ENCODE data around the gene SKIC3.

Gene SKIC3

GRCh38 chr5:95520206-95520605 lies 34.6 kb downstream of the SKIC3 start:
- TF ChIP-seq CTCF (IDR thresholded peaks at IDR 0.05; ENCODE audit: low read length, missing control alignments), result no peak
- no peak overlapping the region for H3K4me3 ChIP-seq (replicated peaks; ENCODE audit: low read depth, low read length)
- no peak for DNase-seq (ENCODE audit: low read depth)

- no peak for DNase-seq (ENCODE audit: low read depth)
- no peak overlapping the region for H3K4me3 ChIP-seq (replicated peaks; ENCODE audit: low read depth, low read length)
- no peak for TF ChIP-seq CTCF (IDR thresholded peaks at IDR 0.05; ENCODE audit: low read length, missing control alignments)
Observed at GRCh38 chr5:95519681-95520080, 35.1 kb downstream of the SKIC3 start.

- no peak overlapping the region for H3K4me3 ChIP-seq (replicated peaks; ENCODE audit: low read depth, low read length)
- DNase-seq (ENCODE audit: low read depth), result no peak
- no peak for TF ChIP-seq CTCF (IDR thresholded peaks at IDR 0.05; ENCODE audit: low read length, missing control alignments)
Observed at GRCh38 chr5:95519151-95519550, 35.6 kb downstream of the SKIC3 start.

- no peak for DNase-seq (ENCODE audit: low read depth)
- no peak overlapping the region for H3K4me3 ChIP-seq (replicated peaks; ENCODE audit: low read depth, low read length)
- TF ChIP-seq CTCF (IDR thresholded peaks at IDR 0.05; ENCODE audit: low read length, missing control alignments), result no peak
Observed at GRCh38 chr5:95518417-95518816, 36.4 kb downstream of the SKIC3 start.

- DNase-seq (ENCODE audit: low read depth), result no peak
- H3K4me3 ChIP-seq (replicated peaks; ENCODE audit: low read depth, low read length), result no peak overlapping the region
- TF ChIP-seq CTCF (IDR thresholded peaks at IDR 0.05; ENCODE audit: low read length, missing control alignments), result no peak
Observed at GRCh38 chr5:95511606-95512005, 43.2 kb downstream of the SKIC3 start.

- no peak for DNase-seq (ENCODE audit: low read depth)
- H3K4me3 ChIP-seq (replicated peaks; ENCODE audit: low read depth, low read length), result no peak overlapping the region
- no peak for TF ChIP-seq CTCF (IDR thresholded peaks at IDR 0.05; ENCODE audit: low read length, missing control alignments)
Observed at GRCh38 chr5:95508550-95508949, 46.2 kb downstream of the SKIC3 start.
